ENCODE measurements around the gene CDH13.

GRCh38 chr16:82917886-82918595, 291.3 kb downstream of the CDH13 start:
- no peak for TF ChIP-seq CTCF (IDR thresholded peaks at IDR 0.05)
- no peak for TF ChIP-seq POLR2A (IDR thresholded peaks at IDR 0.05)

Data from adrenal gland (tissue), 5 donors.